Activated naive CD4-positive, alpha-beta T cell treated with anti-CD3 and anti-CD28 coated beads, Interleukin-2, amount 50 U/mL, for 24 hours (primary cell): ENCODE results near the gene CMYA5.
"Not testable (repeated sequence)": the region's sequence is repeated elsewhere in the genome, so short reads cannot be mapped to it uniquely, and the experiment has no call there.

Source experiments
- H3K27ac Mint-ChIP-seq: one replicate; pipeline ENCODE4 v1.8.0; 2021; ENCODE audit warnings: mild to moderate bottlenecking, mixed read lengths
- H3K27me3 Mint-ChIP-seq: one replicate; pipeline ENCODE4 v1.8.0; 2021; ENCODE audit warnings: mixed read lengths
- H3K36me3 Mint-ChIP-seq: one replicate; pipeline ENCODE4 v1.8.0; 2021; ENCODE audit warnings: mixed read lengths
- H3K4me1 Mint-ChIP-seq: one replicate; pipeline ENCODE4 v1.8.0; 2021; ENCODE audit warnings: mixed read lengths
- H3K4me3 Mint-ChIP-seq: one replicate; pipeline ENCODE4 v1.8.0; 2021; ENCODE audit warnings: mild to moderate bottlenecking, mixed read lengths
- H3K9me3 Mint-ChIP-seq: one replicate; pipeline ENCODE4 v1.8.0; 2021; ENCODE audit warnings: mixed read lengths

CMYA5 gene

GRCh38 chr5:79694183-79694582 is 4.5 kb downstream of the CMYA5 start:
- Mint-ChIP-seq H3K36me3 (peaks cover 6% of the 10 kb centered on the region), H3K27ac (no peak overlapping the region), H3K4me3 (no peak overlapping the region), H3K27me3 (no peaks in the 10 kb centered on the region), H3K9me3 (no peaks in the 10 kb centered on the region), H3K4me1 (no peaks in the 10 kb centered on the region)

- H3K27ac Mint-ChIP-seq, result no peak overlapping the region
- peaks cover 6% of the 10 kb centered on the region for H3K36me3 Mint-ChIP-seq
- H3K4me3 Mint-ChIP-seq, result no peak overlapping the region
- H3K27me3 Mint-ChIP-seq, result no peaks in the 10 kb centered on the region
- H3K4me1 Mint-ChIP-seq, result no peaks in the 10 kb centered on the region
- H3K9me3 Mint-ChIP-seq, result no peaks in the 10 kb centered on the region
These were observed 5.0 kb downstream of the CMYA5 start for GRCh38 chr5:79694652-79695051.

- Mint-ChIP-seq H3K27ac (no peak overlapping the region), H3K36me3 (peaks cover 2% of the 10 kb centered on the region), H3K4me3 (no peak overlapping the region), H3K27me3 (no peaks in the 10 kb centered on the region), H3K9me3 (no peaks in the 10 kb centered on the region), H3K4me1 (no peaks in the 10 kb centered on the region)
These were observed 5.9 kb downstream of the CMYA5 start for GRCh38 chr5:79695526-79695925.

DNA sequence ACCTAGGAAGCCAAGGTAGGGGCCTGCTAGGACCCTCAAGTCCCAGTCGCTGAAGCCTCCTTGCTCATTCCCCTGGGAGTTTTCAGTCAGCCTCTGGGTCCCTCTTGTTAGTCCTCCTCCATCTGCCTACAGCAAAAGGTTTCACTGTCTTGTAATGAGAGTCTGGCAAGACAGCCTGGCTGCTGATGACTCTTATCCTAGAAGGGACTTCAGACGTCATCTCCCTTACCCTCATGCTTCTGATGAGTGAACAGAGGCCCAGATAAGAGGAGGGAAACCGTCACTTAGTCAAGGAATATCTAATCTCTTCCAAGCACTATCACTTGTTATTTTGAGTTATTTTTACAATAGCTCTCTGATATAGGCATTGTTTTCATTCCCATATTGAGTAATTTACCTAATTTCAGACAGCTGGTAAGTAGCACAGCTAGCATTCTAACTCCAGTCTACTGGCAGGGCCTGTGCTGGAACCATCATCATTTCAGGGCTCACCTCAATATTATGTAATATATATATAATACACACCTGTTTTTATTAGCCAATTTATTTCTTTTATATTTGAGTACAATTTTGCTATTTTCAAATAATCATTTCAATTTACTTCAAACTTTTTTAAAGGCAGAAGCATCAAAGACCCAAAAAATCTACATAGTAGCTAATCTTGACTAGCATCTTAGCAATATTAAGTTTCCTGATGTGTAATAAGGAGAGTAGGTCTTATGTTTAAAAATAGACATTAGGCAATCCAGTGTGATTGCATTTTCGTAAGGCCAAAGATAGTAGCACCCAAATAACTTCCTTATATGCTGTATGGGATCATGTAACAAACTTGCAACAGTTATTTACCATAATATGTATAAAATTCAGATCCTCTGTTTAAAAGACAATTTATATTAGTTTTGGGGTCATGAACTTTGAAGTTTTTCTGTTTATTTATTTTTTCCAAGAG is 7.9 kb downstream of the CMYA5 start:
- no peaks in the 10 kb centered on the region for H3K9me3 Mint-ChIP-seq
- no peak overlapping the region for H3K4me3 Mint-ChIP-seq
- no peaks in the 10 kb centered on the region for H3K4me1 Mint-ChIP-seq
- no peaks in the 10 kb centered on the region for H3K36me3 Mint-ChIP-seq
- H3K27me3 Mint-ChIP-seq, result no peaks in the 10 kb centered on the region
- H3K27ac Mint-ChIP-seq, result peak overlapping the region; percentile 11

DNA sequence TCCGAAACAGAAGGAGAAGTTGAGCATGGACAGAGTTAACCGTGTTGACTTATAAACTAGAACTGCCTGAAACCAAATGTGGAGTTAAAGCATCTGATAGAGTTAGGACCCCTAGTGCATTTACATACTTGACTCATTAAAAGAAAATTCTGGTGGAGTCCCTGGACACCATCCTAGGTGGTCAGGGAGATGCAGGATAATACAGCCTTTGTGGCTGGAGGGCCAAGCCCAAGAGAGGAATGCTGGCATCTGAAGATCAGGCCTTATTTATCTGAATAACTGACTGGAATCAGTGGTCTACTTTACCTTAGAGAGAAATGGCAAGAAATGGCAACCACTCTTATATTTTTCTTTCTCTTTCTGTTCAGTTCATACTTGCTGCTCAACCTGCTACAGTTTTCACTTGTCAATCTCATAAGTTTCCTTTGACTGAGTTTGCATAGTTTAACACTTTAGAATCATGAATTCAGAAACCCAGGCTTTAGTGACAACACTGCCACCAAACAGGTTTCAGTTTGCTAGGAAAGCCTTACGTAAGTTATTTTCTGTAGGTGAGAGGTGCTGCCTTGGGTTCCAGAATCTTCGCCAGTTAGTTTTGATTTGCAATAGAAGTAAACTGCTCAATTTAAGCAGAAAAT is 10.2 kb downstream of the CMYA5 start:
- Mint-ChIP-seq H3K27me3 (no peaks in the 10 kb centered on the region), H3K9me3 (no peaks in the 10 kb centered on the region), H3K36me3 (no peaks in the 10 kb centered on the region), H3K27ac (no peak overlapping the region), H3K4me3 (no peak overlapping the region), H3K4me1 (no peaks in the 10 kb centered on the region)

DNA sequence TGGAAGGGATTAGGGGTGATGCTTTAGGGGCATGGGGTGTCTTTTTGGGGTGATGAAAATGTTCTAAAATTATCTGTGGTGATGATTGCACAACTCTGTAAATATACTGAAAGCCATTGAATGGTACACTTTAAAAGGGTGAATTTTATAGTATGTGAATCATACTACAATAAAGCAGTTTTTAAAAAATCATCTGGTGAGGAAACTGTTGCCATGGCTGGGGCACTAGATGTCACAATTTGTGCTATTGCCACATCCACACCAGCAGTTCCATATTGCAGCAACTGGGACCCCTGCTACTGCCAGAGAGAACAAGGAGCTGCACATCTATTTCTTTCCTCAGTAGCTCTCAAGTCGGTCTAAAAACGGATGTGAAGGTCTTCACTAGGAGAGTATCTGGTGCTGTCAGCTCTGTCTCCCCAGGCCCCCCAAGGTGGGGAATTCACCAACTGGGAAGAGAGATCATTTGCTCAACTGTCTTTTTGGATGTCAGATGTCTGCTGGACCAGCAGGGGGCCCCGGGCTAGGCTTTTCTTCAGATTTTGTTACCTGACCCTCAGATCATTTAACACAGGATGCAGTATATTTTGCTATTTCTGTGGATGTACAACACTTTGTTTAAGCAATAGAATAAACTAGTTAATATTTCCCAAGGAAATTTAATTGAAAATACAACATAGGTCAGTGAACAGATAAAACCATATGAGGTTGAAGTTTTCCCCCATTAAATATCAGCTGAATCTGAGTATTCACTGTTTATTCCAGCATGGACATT is 13.2 kb downstream of the CMYA5 start:
- H3K27me3 Mint-ChIP-seq, result no peaks in the 10 kb centered on the region
- H3K27ac Mint-ChIP-seq, result no peak overlapping the region
- no peaks in the 10 kb centered on the region for H3K36me3 Mint-ChIP-seq
- H3K9me3 Mint-ChIP-seq, result no peaks in the 10 kb centered on the region
- no peaks in the 10 kb centered on the region for H3K4me1 Mint-ChIP-seq
- H3K4me3 Mint-ChIP-seq, result no peak overlapping the region

- no peak overlapping the region for H3K4me3 Mint-ChIP-seq
- H3K27ac Mint-ChIP-seq, result no peak overlapping the region
- no peaks in the 10 kb centered on the region for H3K27me3 Mint-ChIP-seq
- H3K9me3 Mint-ChIP-seq, result no peaks in the 10 kb centered on the region
- H3K4me1 Mint-ChIP-seq, result no peaks in the 10 kb centered on the region
- no peaks in the 10 kb centered on the region for H3K36me3 Mint-ChIP-seq
These were observed 13.7 kb downstream of the CMYA5 start for GRCh38 chr5:79703381-79703645.

DNA sequence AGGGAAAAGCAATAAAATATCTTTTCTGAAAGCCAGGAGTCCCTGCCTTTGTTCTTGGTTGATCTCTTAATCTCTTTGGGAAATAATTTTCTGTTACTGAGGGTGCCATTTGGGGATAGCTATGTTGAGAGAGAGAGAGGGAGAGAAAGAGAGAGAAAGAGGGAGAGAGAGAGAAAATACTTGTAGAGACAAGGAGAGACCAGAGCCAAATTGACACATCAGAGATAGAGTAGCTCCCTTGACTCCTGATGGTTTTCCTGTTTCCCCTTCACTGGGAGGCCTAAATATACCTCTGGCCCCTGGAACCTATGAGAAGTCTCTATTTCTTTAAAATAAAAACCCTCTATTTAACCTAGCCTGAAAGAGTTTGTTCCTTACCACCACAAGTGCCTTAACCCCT is 14.9 kb downstream of the CMYA5 start:
- Mint-ChIP-seq H3K4me3 (no peak overlapping the region), H3K27ac (no peak overlapping the region), H3K4me1 (no peaks in the 10 kb centered on the region), H3K36me3 (no peaks in the 10 kb centered on the region), H3K9me3 (no peaks in the 10 kb centered on the region), H3K27me3 (no peaks in the 10 kb centered on the region)

DNA sequence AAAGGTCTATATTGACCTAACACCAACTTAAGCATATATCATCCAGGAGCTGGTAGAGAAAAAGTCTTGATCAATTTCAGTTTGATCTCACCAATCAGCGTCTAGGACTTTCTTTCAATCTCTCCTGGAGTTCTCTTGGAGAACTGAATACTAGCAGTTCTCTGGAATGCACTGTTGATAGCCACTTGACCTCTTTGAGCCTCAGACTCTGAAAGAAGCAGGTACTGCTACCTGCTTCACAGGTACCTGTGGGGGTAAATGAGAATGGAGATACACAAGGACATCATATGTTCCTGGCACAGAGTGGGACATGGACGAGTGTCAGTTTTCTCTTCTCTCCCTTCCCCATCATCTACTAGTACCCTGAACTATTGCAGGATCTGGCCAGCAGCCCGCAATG is 16.0 kb downstream of the CMYA5 start:
- H3K27me3 Mint-ChIP-seq, result no peaks in the 10 kb centered on the region
- H3K27ac Mint-ChIP-seq, result no peak overlapping the region
- no peak overlapping the region for H3K4me3 Mint-ChIP-seq
- H3K9me3 Mint-ChIP-seq, result no peaks in the 10 kb centered on the region
- H3K4me1 Mint-ChIP-seq, result no peaks in the 10 kb centered on the region
- H3K36me3 Mint-ChIP-seq, result no peaks in the 10 kb centered on the region

GRCh38 chr5:79706317-79706716 is 16.7 kb downstream of the CMYA5 start:
- H3K9me3 Mint-ChIP-seq, H3K27ac Mint-ChIP-seq, H3K27me3 Mint-ChIP-seq, H3K4me3 Mint-ChIP-seq, H3K4me1 Mint-ChIP-seq, H3K36me3 Mint-ChIP-seq: not testable (repeated sequence)

- Mint-ChIP-seq H3K4me1 (no peaks in the 10 kb centered on the region), H3K4me3 (no peak overlapping the region), H3K9me3 (no peaks in the 10 kb centered on the region), H3K27ac (no peak overlapping the region), H3K36me3 (no peaks in the 10 kb centered on the region), H3K27me3 (no peaks in the 10 kb centered on the region)
These were observed 17.9 kb downstream of the CMYA5 start for GRCh38 chr5:79707535-79707934.

- no peaks in the 10 kb centered on the region for H3K9me3 Mint-ChIP-seq
- no peaks in the 10 kb centered on the region for H3K36me3 Mint-ChIP-seq
- no peaks in the 10 kb centered on the region for H3K27me3 Mint-ChIP-seq
- no peaks in the 10 kb centered on the region for H3K4me1 Mint-ChIP-seq
- no peak overlapping the region for H3K27ac Mint-ChIP-seq
- H3K4me3 Mint-ChIP-seq, result no peak overlapping the region
These were observed 23.1 kb downstream of the CMYA5 start for GRCh38 chr5:79712741-79713140.

GRCh38 chr5:79713727-79714126 is 24.1 kb downstream of the CMYA5 start:
- Mint-ChIP-seq H3K36me3 (no peaks in the 10 kb centered on the region), H3K4me1 (no peaks in the 10 kb centered on the region), H3K27ac (no peak overlapping the region), H3K9me3 (no peaks in the 10 kb centered on the region), H3K27me3 (no peaks in the 10 kb centered on the region), H3K4me3 (no peak overlapping the region)

DNA sequence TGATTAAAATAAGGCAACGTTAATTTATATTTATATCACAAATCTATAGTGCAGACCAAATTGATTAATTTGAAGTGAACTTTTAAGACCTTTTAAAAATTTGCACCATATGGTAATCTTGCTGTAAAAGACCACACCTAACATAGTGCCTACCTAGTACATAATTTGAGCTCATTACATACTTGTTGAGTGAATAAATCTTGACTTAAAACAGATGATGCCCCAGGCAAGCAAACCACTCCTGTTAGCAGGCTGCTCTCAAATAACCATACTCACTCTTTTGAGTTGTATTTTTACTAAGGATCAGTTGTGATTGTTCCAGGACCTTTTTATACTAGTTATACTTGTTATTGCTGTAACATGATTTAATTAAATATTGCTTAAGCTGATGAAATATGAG is 27.2 kb downstream of the CMYA5 start:
- Mint-ChIP-seq H3K36me3 (peaks cover 6% of the 10 kb centered on the region), H3K4me3 (no peak overlapping the region)

GRCh38 chr5:79720096-79720495 is 30.5 kb downstream of the CMYA5 start:
- peaks cover 6% of the 10 kb centered on the region for H3K36me3 Mint-ChIP-seq
- peaks cover 10% of the 10 kb centered on the region for H3K9me3 Mint-ChIP-seq
- H3K4me3 Mint-ChIP-seq, result no peak overlapping the region
- H3K27ac Mint-ChIP-seq, result no peak overlapping the region
- no peaks in the 10 kb centered on the region for H3K4me1 Mint-ChIP-seq
- no peaks in the 10 kb centered on the region for H3K27me3 Mint-ChIP-seq

More for the DNA sequence above, 27.2 kb downstream of the CMYA5 start:
- no peaks in the 10 kb centered on the region for H3K27me3 Mint-ChIP-seq
- peaks cover 10% of the 10 kb centered on the region for H3K9me3 Mint-ChIP-seq
- no peak overlapping the region for H3K27ac Mint-ChIP-seq
- no peaks in the 10 kb centered on the region for H3K4me1 Mint-ChIP-seq
